B cell (primary cell): Measurements from ENCODE around the gene HNRNPAB.
"Not testable (repeated sequence)": the region's sequence is repeated elsewhere in the genome, so short reads cannot be mapped to it uniquely, and the experiment has no call there.

Experiments
- CTCF ChIP-seq: fragments of 200-600 bp; IDR thresholded peaks from one replicate; pipeline ENCODE4 v1.8.0; 2022; ENCODE audit warnings: antibody characterized with exemption, mild to moderate bottlenecking
- EZH2 ChIP-seq: IDR thresholded peaks from 2 replicates; pipeline ENCODE4 v1.6.1; 2012; ENCODE audit warnings: borderline replicate concordance, low read depth, mild to moderate bottlenecking, moderate library complexity, low read length; ENCODE audit not compliant: insufficient read depth, poor library complexity, severe bottlenecking

GRCh38 chr5:178229111-178229510 is 24.8 kb downstream of the HNRNPAB start:
- TF ChIP-seq CTCF, EZH2: not testable (repeated sequence)
